OCI-LY1 (cell line): ENCODE results near the gene STUM.

Experiments
- EZH2 ChIP-seq: fragments of 200-600 bp; sonication (generic), shearing (Covaris generic); IDR thresholded peaks from 2 replicates; pipeline ENCODE4 v1.8.0; 2017; ENCODE audit warnings: borderline replicate concordance, mixed run types, mild to moderate bottlenecking, antibody characterized with exemption, low read length, moderate library complexity, mixed read lengths
- TF ChIP-seq, protein P1 (sequence below): fragments of 200-600 bp; sonication (generic), shearing (Covaris generic); IDR thresholded peaks from 2 replicates; pipeline ENCODE4 v1.5.1; 2017; ENCODE audit warnings: mild to moderate bottlenecking, antibody characterized with exemption, low read length, moderate library complexity, mixed read lengths

GRCh38 chr1:226534098-226534497 lies 14.5 kb upstream of the STUM start:
- TF ChIP-seq, protein P1, sequence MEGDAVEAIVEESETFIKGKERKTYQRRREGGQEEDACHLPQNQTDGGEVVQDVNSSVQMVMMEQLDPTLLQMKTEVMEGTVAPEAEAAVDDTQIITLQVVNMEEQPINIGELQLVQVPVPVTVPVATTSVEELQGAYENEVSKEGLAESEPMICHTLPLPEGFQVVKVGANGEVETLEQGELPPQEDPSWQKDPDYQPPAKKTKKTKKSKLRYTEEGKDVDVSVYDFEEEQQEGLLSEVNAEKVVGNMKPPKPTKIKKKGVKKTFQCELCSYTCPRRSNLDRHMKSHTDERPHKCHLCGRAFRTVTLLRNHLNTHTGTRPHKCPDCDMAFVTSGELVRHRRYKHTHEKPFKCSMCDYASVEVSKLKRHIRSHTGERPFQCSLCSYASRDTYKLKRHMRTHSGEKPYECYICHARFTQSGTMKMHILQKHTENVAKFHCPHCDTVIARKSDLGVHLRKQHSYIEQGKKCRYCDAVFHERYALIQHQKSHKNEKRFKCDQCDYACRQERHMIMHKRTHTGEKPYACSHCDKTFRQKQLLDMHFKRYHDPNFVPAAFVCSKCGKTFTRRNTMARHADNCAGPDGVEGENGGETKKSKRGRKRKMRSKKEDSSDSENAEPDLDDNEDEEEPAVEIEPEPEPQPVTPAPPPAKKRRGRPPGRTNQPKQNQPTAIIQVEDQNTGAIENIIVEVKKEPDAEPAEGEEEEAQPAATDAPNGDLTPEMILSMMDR = no peak
- TF ChIP-seq EZH2 = no peak
